ENCODE measurements around the gene NR4A1. TPM values are rescaled to one million over a fixed set of nuclear protein-coding genes. Genes with fewer than 3 reads are reported as not detected.

Gene NR4A1
- total RNA-seq, 1 donor from 2014 or later, result 24.2 TPM

DNA sequence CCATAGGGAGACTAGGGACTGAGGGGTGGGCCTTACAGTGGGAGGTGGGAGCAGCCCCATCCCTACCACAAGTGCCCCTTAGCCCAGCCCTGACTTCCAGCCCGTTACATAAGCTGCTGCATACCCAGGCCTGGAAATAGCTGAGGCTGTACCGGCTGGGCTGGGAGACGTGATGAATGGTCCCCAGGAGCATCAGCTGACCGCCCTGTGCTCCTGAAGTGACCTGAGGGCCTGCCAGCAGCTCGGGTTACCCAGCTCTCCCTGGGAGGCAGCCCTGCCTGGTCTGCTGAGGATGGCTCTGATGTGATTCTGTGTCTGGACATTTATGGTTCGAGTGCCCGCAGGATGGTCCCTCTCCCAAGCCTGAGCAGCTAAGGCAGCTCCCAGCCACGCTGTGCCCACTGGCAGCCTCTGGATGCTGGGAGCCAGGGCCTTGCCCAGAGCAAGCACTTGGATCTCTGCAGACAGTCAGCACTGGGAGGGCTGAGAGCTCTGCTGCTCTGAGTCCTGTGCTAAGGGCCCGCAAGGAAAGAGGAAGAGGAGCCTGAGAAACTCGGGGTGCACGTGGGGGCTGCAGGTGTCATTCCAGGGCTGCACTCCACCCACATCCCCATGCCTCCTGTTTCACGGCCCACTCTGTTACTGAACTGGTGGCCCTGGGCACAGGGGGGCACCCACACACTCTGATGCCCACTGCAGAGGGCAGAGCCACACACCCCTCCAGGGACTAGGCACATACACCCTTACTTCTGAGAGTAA, 24.0 kb upstream of the NR4A1 start:
- CTCF ChIA-PET, result interaction anchor here (1.4 to 13.2 kb wide), 10 partner anchors 11 to 97 kb away, joined by 3 to 342 read pairs (median 78); partner anchors contain the start of genes ATG101, SMIM41 and TAMALIN
- Mint-ChIP-seq H3K36me3 (ENCODE audit: low read depth) (no peaks in the 10 kb centered on the region), H3K4me1 (peaks cover 42% of the 10 kb centered on the region), H3K9me3 (no peaks in the 10 kb centered on the region), H3K4me3 (no peak overlapping the region), H3K27me3 (no peaks in the 10 kb centered on the region), H3K27ac (no peak overlapping the region)
- POLR2A ChIA-PET, result interaction anchor here (2.9 to 3.2 kb wide), 2 partner anchors 55 to 91 kb away, joined by 22 to 37 read pairs; no protein-coding TSS in a partner anchor
- intact Hi-C loops (cut with micrococcal nuclease), result no loop called here
- no peak for ATAC-seq (ENCODE audit: low read depth)
- TF ChIP-seq, protein P1, sequence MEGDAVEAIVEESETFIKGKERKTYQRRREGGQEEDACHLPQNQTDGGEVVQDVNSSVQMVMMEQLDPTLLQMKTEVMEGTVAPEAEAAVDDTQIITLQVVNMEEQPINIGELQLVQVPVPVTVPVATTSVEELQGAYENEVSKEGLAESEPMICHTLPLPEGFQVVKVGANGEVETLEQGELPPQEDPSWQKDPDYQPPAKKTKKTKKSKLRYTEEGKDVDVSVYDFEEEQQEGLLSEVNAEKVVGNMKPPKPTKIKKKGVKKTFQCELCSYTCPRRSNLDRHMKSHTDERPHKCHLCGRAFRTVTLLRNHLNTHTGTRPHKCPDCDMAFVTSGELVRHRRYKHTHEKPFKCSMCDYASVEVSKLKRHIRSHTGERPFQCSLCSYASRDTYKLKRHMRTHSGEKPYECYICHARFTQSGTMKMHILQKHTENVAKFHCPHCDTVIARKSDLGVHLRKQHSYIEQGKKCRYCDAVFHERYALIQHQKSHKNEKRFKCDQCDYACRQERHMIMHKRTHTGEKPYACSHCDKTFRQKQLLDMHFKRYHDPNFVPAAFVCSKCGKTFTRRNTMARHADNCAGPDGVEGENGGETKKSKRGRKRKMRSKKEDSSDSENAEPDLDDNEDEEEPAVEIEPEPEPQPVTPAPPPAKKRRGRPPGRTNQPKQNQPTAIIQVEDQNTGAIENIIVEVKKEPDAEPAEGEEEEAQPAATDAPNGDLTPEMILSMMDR (IDR thresholded peaks at IDR 0.05), result no peak
- no peak for DNase-seq

DNA sequence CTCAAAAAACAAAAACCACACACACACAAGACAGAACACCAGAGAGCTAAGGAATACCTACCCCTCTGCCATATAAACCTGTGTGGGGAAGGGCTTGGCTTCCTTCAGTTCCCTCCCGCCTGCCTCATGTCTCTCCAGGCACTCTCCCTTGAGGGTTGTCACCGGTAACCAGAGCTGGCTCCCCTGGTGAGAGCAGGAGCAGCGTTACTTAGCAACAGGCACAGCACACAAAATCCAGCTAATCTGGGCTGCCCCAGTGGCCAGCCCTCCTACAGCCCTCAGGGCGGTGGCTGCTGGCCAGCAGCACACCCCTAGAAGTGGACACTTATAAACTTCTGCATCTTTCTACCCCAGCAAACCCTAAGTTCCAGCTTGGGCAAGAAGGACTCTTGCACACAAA, 21.6 kb upstream of the NR4A1 start:
- H3K4me3 Mint-ChIP-seq, result no peak overlapping the region

DNA sequence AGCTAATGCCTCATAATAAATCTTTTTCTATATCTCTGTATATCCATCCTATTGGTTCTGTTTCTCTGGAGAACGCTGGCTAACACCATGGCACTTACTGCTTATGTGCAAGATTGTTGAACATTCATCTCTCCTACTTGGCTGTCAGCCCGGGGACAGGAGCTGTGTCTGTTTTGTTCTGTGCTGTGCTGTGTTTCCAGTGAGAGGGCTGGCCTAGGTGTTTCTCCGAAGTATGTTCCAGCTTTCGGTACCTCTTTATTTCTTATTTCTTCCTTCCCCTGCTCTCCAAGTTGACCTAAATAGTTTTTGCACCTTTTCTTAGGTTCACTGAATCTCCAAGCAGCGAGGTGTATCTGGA, 18.8 kb upstream of the NR4A1 start:
- no peaks in the 10 kb centered on the region for H3K27me3 Mint-ChIP-seq
- ChIA-PET POLR2A (interaction anchor here (0.5 to 5.0 kb wide), 15 partner anchors 9 to 815 kb away, joined by 3 to 94 read pairs (median 6); partner anchors contain the start of genes ATG101, NR4A1, POU6F1 and TAMALIN), CTCF (interaction anchor here (0.9 to 4.8 kb wide), 17 partner anchors 10 to 89 kb away, joined by 3 to 43 read pairs (median 4); partner anchors contain the start of genes ATG101 and NR4A1)
- H3K36me3 Mint-ChIP-seq (ENCODE audit: low read depth), result no peaks in the 10 kb centered on the region
- TF ChIP-seq, protein P1 (IDR thresholded peaks at IDR 0.05), result no peak
- H3K4me3 Mint-ChIP-seq, result peak overlapping the region; percentile 77
- peaks cover 44% of the 10 kb centered on the region for H3K4me1 Mint-ChIP-seq
- DNase-seq (no peak), ATAC-seq (ENCODE audit: low read depth) (peak; percentile 4)
- H3K9me3 Mint-ChIP-seq, result no peaks in the 10 kb centered on the region
- H3K27ac Mint-ChIP-seq, result peak overlapping the region; percentile 88
- intact Hi-C loops (cut with micrococcal nuclease), result loop anchor here (2.0 kb wide), 1 partner anchor 86 kb away; no protein-coding TSS in a partner anchor

More for the DNA sequence above, 21.6 kb upstream of the NR4A1 start:
- intact Hi-C loops (cut with micrococcal nuclease), result no loop called here
- Mint-ChIP-seq H3K27me3 (no peaks in the 10 kb centered on the region), H3K36me3 (ENCODE audit: low read depth) (no peaks in the 10 kb centered on the region), H3K4me1 (peaks cover 49% of the 10 kb centered on the region), H3K27ac (no peak overlapping the region), H3K9me3 (no peaks in the 10 kb centered on the region)
- POLR2A ChIA-PET, result interaction anchor here (0.7 to 2.2 kb wide), 5 partner anchors 21 to 89 kb away, joined by 3 to 9 read pairs (median 4); partner anchors contain the start of genes ATG101, NR4A1 and TAMALIN
- CTCF ChIA-PET, result interaction anchor here (1.1 to 4.8 kb wide), 7 partner anchors 8 to 92 kb away, joined by 3 to 43 read pairs (median 9); no protein-coding TSS in a partner anchor
- ATAC-seq (ENCODE audit: low read depth) (no peak), DNase-seq (no peak)
- TF ChIP-seq, protein P1 (IDR thresholded peaks at IDR 0.05), result no peak

DNA sequence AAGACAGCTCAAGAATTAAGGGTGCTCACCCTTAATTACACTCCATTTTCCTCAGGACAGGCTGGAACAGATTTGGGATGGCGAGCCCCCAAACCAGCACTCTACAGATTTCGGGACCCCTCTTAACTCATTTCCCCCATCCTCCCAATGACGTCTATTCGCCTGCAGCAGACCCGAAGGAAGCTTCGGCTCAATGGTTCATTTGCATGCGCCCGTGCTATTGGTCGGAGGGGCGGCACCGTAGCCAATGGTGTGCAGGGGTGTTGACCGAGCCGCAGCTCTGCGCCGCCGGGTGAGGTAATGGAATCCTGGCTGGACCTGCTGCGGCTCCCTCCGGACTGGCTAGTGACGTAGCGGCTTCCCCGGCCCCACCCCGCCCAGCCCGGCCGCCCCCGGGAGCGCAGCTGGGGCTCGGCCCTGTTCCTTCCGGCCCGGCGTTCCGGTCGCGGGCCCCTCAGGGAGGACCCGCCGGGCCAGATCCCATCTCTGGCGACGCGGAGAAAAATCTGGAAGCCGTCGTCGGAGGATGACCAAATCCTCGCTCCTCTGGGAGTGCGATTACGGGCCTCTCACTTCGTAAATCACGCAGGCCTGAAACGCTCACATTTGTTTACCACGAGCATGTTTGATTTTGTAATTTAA, 18.3 kb upstream of the NR4A1 start:
- ChIA-PET CTCF (interaction anchor here (0.9 to 4.8 kb wide), 17 partner anchors 11 to 89 kb away, joined by 3 to 43 read pairs (median 4); partner anchors contain the start of genes ATG101 and NR4A1), POLR2A (interaction anchor here (0.5 to 5.0 kb wide), 15 partner anchors 8 to 815 kb away, joined by 3 to 94 read pairs (median 6); partner anchors contain the start of genes ATG101, NR4A1, POU6F1 and TAMALIN)
- Mint-ChIP-seq H3K27me3 (no peaks in the 10 kb centered on the region), H3K9me3 (no peaks in the 10 kb centered on the region), H3K4me3 (peak overlapping the region; percentile 77), H3K36me3 (ENCODE audit: low read depth) (no peaks in the 10 kb centered on the region), H3K4me1 (peaks cover 44% of the 10 kb centered on the region), H3K27ac (peak overlapping the region; percentile 88)
- DNase-seq (peak; percentile 82), ATAC-seq (ENCODE audit: low read depth) (peak; percentile 84)
- TF ChIP-seq, protein P1 (IDR thresholded peaks at IDR 0.05), result no peak
- intact Hi-C loops (cut with micrococcal nuclease), result loop anchor here (1.0 to 2.0 kb wide), 4 partner anchors 8 to 86 kb away; partner anchors contain the start of genes ATG101 and NR4A1
